ENCODE results near the gene PKP3. TPM values are rescaled to one million over a fixed set of nuclear protein-coding genes. Genes with fewer than 3 reads are reported as not detected.

Gene PKP3
- total RNA-seq, 2 donors from 2014 or later = 2.0 to 5.9 TPM

DNA sequence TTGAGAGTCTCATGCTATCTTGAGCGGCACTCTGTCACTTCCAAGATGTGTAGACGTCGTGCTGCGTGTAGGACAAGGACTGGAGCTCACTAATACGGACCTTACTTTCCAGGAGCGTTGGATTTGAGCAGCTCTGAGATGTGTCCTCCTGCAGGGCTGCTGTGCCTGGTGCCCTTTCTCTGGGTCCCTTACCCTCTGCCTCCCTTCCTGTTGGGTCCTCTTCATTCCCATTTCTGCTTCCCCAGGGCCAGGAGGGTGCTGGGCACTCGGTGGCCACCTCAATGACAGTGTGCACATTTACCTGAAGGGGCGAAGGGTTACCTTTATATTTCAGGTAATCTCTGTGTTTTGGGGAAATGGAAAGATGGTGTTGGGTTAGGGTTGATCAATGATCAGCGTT is 60.0 kb downstream of the PKP3 start:
- H3K27ac ChIP-seq = no peak overlapping the region
- TF ChIP-seq, protein P1, sequence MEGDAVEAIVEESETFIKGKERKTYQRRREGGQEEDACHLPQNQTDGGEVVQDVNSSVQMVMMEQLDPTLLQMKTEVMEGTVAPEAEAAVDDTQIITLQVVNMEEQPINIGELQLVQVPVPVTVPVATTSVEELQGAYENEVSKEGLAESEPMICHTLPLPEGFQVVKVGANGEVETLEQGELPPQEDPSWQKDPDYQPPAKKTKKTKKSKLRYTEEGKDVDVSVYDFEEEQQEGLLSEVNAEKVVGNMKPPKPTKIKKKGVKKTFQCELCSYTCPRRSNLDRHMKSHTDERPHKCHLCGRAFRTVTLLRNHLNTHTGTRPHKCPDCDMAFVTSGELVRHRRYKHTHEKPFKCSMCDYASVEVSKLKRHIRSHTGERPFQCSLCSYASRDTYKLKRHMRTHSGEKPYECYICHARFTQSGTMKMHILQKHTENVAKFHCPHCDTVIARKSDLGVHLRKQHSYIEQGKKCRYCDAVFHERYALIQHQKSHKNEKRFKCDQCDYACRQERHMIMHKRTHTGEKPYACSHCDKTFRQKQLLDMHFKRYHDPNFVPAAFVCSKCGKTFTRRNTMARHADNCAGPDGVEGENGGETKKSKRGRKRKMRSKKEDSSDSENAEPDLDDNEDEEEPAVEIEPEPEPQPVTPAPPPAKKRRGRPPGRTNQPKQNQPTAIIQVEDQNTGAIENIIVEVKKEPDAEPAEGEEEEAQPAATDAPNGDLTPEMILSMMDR (IDR thresholded peaks at IDR 0.05) = no peak
- ATAC-seq (ENCODE audit: insufficient number of reproducible peaks, low FRiP score, low read depth) = no peak
- no peaks in the 10 kb centered on the region for H3K27me3 ChIP-seq (replicated peaks; ENCODE audit: insufficient read depth)
- peaks cover 11 to 19% of the 10 kb centered on the region in 2 donors for H3K4me1 ChIP-seq (ENCODE audit: control insufficient read depth in 1 of 2, low read depth in 2 of 2)
- DNase-seq (ENCODE audit: low spot score) = no peak
- H3K36me3 ChIP-seq = peaks cover 4% of the 10 kb centered on the region
- no peak overlapping the region for H3K4me3 ChIP-seq
- H3K9me3 ChIP-seq = no peaks in the 10 kb centered on the region

Other genes starting within 250 kb of the PKP3 start
- gene SCGB1C1, start 201.1 kb upstream of the PKP3 start, total RNA-seq = not detected
- gene BET1L, start 186.8 kb upstream of the PKP3 start, total RNA-seq = 10 to 100 TPM; 38.7 to 42.7 TPM
- gene RIC8A, start 186.5 kb upstream of the PKP3 start, total RNA-seq = 100 to 1,000 TPM in 1 of 2 donors, 10 to 100 TPM in 1; 79.4 to 102 TPM
- 10 to 100 TPM; 16.1 to 22.0 TPM for gene SIRT3, start 157.9 kb upstream of the PKP3 start, total RNA-seq
- gene PSMD13, start 157.2 kb upstream of the PKP3 start, total RNA-seq = 10 to 100 TPM; 79.6 to 90.8 TPM
- gene NLRP6, start 115.8 kb upstream of the PKP3 start, total RNA-seq = 1 to 10 TPM; 5.6 to 6.6 TPM
- gene PGGHG, start 105.1 kb upstream of the PKP3 start, total RNA-seq = 10 to 100 TPM; 54.2 to 68.8 TPM
- gene IFITM5, start 94.7 kb upstream of the PKP3 start, total RNA-seq = not detected
- 100 to 1,000 TPM; 275 to 477 TPM for gene IFITM2, start 86.4 kb upstream of the PKP3 start, total RNA-seq
- gene IFITM1, start 80.2 kb upstream of the PKP3 start, total RNA-seq = 100 to 1,000 TPM; 182 to 220 TPM
- gene IFITM3, start 73.3 kb upstream of the PKP3 start, total RNA-seq = 100 to 1,000 TPM; 275 to 514 TPM
- 1 to 10 TPM in 1 of 2 donors, under 1 TPM in 1; 0.78 to 3.7 TPM for gene B4GALNT4, start 24.7 kb upstream of the PKP3 start, total RNA-seq
- gene SIGIRR, start 20.8 kb downstream of the PKP3 start, total RNA-seq = 10 to 100 TPM; 24.9 to 36.8 TPM
- gene ANO9, start 47.8 kb downstream of the PKP3 start, total RNA-seq = 1 to 10 TPM in 1 of 2 donors, under 1 TPM in 1; 0.68 to 2.7 TPM
- 10 to 100 TPM; 34.0 to 34.7 TPM for gene PTDSS2, start 56.1 kb downstream of the PKP3 start, total RNA-seq
- gene RNH1, start 113.0 kb downstream of the PKP3 start, total RNA-seq = 100 to 1,000 TPM; 224 to 355 TPM
- gene HRAS, start 141.4 kb downstream of the PKP3 start, total RNA-seq = 10 to 100 TPM; 17.7 to 32.4 TPM
- under 1 TPM in 1 of 2 donors, not detected in 1; 0.41 TPM for gene LRRC56, start 143.3 kb downstream of the PKP3 start, total RNA-seq
- 1 to 10 TPM; 1.1 to 2.7 TPM for gene LMNTD2, start 166.5 kb downstream of the PKP3 start, total RNA-seq
- gene RASSF7, start 166.8 kb downstream of the PKP3 start, total RNA-seq = 10 to 100 TPM in 1 of 2 donors, 1 to 10 TPM in 1; 7.3 to 20.6 TPM
- 10 to 100 TPM; 31.3 to 39.6 TPM for gene PHRF1, start 182.3 kb downstream of the PKP3 start, total RNA-seq
- 10 to 100 TPM; 33.8 to 45.4 TPM for gene IRF7, start 221.7 kb downstream of the PKP3 start, total RNA-seq
- not detected for gene CDHR5, start 230.7 kb downstream of the PKP3 start, total RNA-seq
- gene SCT, start 233.0 kb downstream of the PKP3 start, total RNA-seq = not detected
- under 1 TPM in 1 of 2 donors, not detected in 1; 0.27 TPM for gene DRD4, start 243.1 kb downstream of the PKP3 start, total RNA-seq

All from thoracic aorta (tissue), 2 donors.